GM21367 (cell line): ENCODE measurements around the gene SETD3.

Experiments
- ATAC-seq: cut with Tn5 transposase; IDR thresholded peaks from one replicate; pipeline ENCODE4 v1.9.1; 2021; ENCODE audit not compliant: unreplicated experiment

Gene SETD3

DNA sequence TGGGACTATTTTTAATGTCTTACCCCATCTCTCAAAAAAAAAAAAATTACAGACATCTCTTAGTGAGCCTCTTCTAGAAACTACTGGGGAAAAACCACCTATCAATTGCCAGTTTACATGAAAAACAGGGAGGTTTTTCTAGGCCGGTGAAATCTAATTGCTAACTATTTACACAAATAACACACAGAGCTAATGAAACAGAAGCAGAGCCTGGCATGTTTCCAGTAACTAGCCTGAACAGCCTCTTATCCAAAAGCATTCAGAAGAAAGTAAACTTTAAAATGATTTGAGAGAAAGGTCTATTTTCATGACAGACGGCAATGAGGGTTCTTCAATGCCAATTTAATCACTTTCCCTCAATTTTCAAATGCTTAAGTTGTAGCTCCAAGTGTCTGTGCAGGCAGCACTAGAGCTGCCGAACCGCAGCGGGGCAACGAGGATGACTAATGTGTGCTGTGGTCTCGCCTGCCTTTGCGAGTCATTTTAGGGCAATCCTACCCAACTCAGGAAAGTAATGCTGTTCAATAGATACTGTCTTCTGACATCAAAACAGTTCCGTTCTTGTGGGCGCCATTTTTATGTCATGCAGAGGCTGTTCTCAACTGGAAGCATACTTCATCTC, 84.6 kb downstream of the SETD3 start:
- no peak for ATAC-seq

GRCh38 chr14:99394602-99395156, 86.0 kb downstream of the SETD3 start:
- ATAC-seq: no peak

GRCh38 chr14:99393059-99393655, 87.5 kb downstream of the SETD3 start:
- ATAC-seq: peak; percentile 70

DNA sequence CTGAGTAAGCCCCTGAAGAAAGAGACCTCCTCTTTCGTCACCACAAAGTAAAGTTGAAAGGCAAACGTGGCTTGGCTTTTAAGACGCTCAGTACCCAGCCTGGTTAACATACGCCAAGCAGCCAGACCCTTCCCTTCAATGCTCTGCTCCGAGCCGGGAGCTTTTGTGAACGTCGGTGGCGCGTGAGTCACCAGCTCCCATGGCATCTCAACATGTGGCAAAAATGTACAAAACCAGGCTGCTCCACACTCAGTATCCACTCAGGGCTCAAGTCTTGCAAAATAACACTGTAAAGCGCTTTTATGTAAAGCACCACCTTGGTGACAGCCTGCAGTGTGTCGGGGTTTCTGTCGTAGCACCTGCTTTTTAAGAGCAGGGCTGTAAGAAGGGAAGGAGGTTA, 89.0 kb downstream of the SETD3 start:
- ATAC-seq: no peak

GRCh38 chr14:99389174-99389826, 91.4 kb downstream of the SETD3 start:
- no peak for ATAC-seq

GRCh38 chr14:99388286-99388685, 92.4 kb downstream of the SETD3 start:
- no peak for ATAC-seq

DNA sequence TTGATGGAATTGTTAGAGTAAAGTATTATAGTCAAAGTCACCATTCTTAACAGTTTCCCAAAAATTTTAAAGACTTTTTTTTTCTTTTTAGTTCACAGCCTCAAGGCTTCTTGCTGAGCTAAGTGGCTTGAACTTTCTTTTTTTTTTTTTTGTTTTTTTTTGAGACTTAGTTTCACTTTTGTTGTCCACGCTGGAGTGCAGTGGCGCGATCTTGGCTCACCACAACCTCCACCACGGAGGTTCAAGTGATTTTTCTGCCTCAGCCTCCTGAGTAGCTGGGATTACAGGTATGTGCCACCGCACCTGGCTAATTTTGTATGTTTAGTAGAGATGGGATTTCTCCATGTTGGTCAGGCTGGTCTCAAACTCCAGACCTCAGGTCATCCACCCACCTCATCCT, 92.8 kb downstream of the SETD3 start:
- no peak for ATAC-seq

DNA sequence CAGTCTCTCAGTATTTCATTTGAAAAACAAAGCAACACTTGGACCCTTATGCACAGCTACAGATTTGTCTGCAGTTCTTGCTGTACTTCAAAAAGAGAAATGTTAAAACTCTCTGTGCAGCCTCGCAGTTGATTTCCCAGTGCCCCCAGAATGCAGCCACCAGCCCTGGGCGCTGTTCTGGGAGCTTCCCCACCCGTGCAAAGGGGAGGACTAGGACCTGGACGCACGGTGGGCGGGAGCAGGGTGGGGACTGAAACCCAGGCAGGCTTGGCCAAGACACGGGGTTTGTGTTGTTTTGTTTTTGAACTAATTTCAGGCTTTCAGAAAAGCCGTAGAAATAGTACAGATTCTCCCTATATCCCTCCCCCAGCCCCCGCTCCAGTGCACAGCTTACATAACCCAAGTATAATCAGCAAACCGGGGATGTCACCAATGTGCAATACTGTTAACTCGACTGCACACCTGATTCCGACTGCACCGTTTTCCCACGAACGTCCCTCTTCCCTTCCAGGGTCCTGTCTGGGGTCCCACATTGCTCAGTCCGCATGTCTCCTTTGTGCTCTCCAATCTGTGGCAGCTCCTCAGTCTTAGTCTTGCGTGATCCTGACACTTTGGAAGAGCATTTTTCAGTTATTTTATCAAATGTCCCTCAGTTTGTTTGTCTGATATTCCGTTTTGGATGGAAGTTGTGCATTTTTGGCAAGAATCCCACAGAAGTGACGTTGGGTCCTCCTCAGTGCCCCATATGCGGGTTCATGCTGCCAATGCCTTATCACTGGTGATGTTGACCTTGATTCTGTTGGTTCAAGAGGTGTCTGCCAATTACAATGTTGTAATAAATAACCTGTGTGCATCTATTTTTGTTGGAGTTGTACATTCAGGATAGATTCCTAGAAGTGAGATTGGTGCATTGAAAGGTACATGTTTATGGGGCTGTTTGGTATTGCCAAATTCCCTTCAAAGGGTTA, 95.9 kb downstream of the SETD3 start:
- no peak for ATAC-seq

GRCh38 chr14:99383472-99384449, 96.9 kb downstream of the SETD3 start:
- ATAC-seq: no peak

GRCh38 chr14:99382781-99383471, 97.7 kb downstream of the SETD3 start:
- ATAC-seq: no peak

- ATAC-seq: no peak
These were observed 98.6 kb downstream of the SETD3 start for GRCh38 chr14:99382071-99382470.

GRCh38 chr14:99381688-99382060, 99.0 kb downstream of the SETD3 start:
- ATAC-seq: no peak

- ATAC-seq: no peak
These were observed 99.5 kb downstream of the SETD3 start for GRCh38 chr14:99380991-99381687.

GRCh38 chr14:99380402-99380801, 100.3 kb downstream of the SETD3 start:
- ATAC-seq: no peak

DNA sequence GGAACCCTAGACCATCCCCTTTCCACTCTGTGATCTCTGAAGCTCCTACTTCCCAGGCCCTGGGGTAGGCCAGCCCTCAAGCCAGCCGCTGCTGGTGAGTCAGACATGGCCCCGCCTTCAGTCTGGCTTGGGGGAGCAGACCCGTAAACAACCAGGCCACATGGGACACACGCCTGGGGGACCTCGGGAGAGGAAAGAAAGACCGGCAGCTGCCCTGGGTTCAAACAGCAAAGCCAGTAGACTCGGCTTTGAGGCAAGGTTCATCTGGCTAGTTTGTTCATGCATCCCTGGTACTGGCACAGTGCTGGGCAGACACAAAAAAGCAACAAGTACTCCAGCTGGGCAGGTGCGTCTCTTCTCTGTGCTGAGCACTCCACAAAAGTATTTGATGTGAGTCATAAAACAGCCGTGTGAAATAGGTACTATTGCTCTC, 101.9 kb downstream of the SETD3 start:
- no peak for ATAC-seq

GRCh38 chr14:99377951-99378350, 102.7 kb downstream of the SETD3 start:
- ATAC-seq: no peak

DNA sequence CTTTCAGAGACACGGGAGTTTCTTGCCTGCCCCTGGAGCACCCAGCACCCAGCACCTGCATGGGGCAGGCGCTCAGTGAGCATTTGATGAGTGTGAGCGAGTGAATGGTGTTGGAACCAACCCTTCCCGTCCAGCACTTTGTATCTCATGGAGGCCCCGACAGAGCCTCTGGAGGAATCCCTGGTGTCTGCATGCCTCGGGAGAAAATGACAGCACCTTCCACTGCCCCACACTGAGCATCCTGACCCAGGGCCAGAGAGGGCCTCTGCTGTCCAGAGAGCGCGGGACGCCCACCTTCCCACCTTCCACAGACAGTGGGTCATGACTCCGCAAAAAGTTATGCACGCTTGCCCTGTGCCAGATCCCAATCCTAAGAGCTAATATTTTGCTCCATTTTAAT, 105.7 kb downstream of the SETD3 start:
- no peak for ATAC-seq

- no peak for ATAC-seq
These were observed 116.9 kb downstream of the SETD3 start for GRCh38 chr14:99363616-99364290.
